H1 (cell line): ENCODE data around the gene SGK1. TPM values are rescaled to one million over a fixed set of nuclear protein-coding genes. Genes with fewer than 3 reads are reported as not detected.

Experiments used
- CTCF ChIA-PET: fragments of 300-600 bp; sonication (Branson Sonifier 250); formaldehyde crosslinking; loops from one replicate; lab custom pipeline; 2021; ENCODE audit not compliant: partially characterized antibody; lab: Charles Lee
- POLR2A ChIA-PET: fragments of 300-600 bp; sonication (Branson Sonifier 250); formaldehyde crosslinking; loops from one replicate; lab custom pipeline; 2021; ENCODE audit warnings: inconsistent platforms; ENCODE audit not compliant: partially characterized antibody; lab: Charles Lee
- DNase-seq, 2 experiments: peaks; one replicate each; pipeline versions ENCODE4 v3.0.0 to v3.0.0-alpha.2; 2010 to 2022; ENCODE audit warnings: low spot score in 2 of 2, low read depth in 1 of 2, mixed read lengths in 1 of 2
- FAIRE-seq: peaks from 2 replicates; lab custom pipeline; 2011; peaks lifted over from hg19 to GRCh38; lab: Jason Lieb, UNC
- H2AFZ ChIP-seq: 2 replicates; pipeline ENCODE4 v1.8.1; 2012; ENCODE audit warnings: low read length, inconsistent platforms
- H2AK5ac ChIP-seq: 2 replicates; pipeline ENCODE4 v1.6.1; 2013; ENCODE audit warnings: low read depth, low read length
- H2BK120ac ChIP-seq: replicated peaks from 2 replicates; pipeline ENCODE3; 2013; ENCODE audit warnings: low read depth, low read length, inconsistent platforms
- H2BK12ac ChIP-seq: 2 replicates; pipeline ENCODE4 v1.6.1; 2013; ENCODE audit warnings: low read depth, low read length
- H2BK15ac ChIP-seq: 2 replicates; pipeline ENCODE4 v1.6.1; 2013; ENCODE audit warnings: low read length
- H2BK20ac ChIP-seq: 2 replicates; pipeline ENCODE4 v1.6.1; 2013; ENCODE audit warnings: low read length
- H2BK5ac ChIP-seq: 2 replicates; pipeline ENCODE4 v1.6.1; 2013; ENCODE audit warnings: low read depth, low read length
- H3K14ac ChIP-seq: 2 replicates; pipeline ENCODE4 v1.6.1; 2013; ENCODE audit warnings: inconsistent platforms; ENCODE audit not compliant: insufficient read length
- H3K18ac ChIP-seq: 2 replicates; pipeline ENCODE4 v1.6.1; 2013; ENCODE audit warnings: low read length; ENCODE audit errors: extremely low read depth
- H3K23ac ChIP-seq: 2 replicates; pipeline ENCODE4 v1.6.1; 2013; ENCODE audit warnings: inconsistent platforms; ENCODE audit not compliant: insufficient read length
- H3K23me2 ChIP-seq: 2 replicates; pipeline ENCODE4 v1.6.1; 2013; ENCODE audit warnings: low read depth, low read length
- H3K27ac ChIP-seq: 2 replicates; pipeline ENCODE4 v1.6.1; 2011; ENCODE audit warnings: low read depth, low read length, inconsistent platforms
- H3K27me3 ChIP-seq, 4 experiments: replicated peaks in 1 of 4; 1 replicate in 1 of 4; 2 replicates in 3 of 4; pipeline versions ENCODE4 v1.6.1 to v1.8.1; 2011 to 2013; ENCODE audit warnings: low read length in 3 of 4, mild to moderate bottlenecking in 3 of 4, inconsistent platforms in 2 of 4, mixed read lengths in 2 of 4, moderate library complexity in 1 of 4; ENCODE audit not compliant: control insufficient read depth in 3 of 4, insufficient read depth in 3 of 4; ENCODE audit errors: extremely low read depth in 1 of 4
- H3K36me3 ChIP-seq, 4 experiments: 2 replicates each; pipeline versions ENCODE4 v1.6.1 to v1.8.1; 2011 to 2013; ENCODE audit warnings: mild to moderate bottlenecking in 4 of 4, low read length in 3 of 4, moderate library complexity in 2 of 4, control low read depth in 1 of 4, inconsistent platforms in 1 of 4; ENCODE audit not compliant: insufficient read depth in 4 of 4, control insufficient read depth in 2 of 4
- H3K4ac ChIP-seq: replicated peaks from 2 replicates; pipeline ENCODE3; 2013; ENCODE audit warnings: low read length, low read depth, mixed read lengths, inconsistent platforms; ENCODE audit not compliant: insufficient read length
- H3K4me1 ChIP-seq, 4 experiments: replicated peaks in 1 of 4; 1 replicate in 1 of 4; 2 replicates in 3 of 4; pipeline versions ENCODE4 v1.6.1 to v1.8.1; 2011 to 2013; ENCODE audit warnings: low read length in 3 of 4, inconsistent platforms in 2 of 4, mixed read lengths in 1 of 4; ENCODE audit not compliant: insufficient read depth in 4 of 4, control insufficient read depth in 3 of 4
- H3K4me2 ChIP-seq, 2 experiments: 2 replicates each; pipeline versions ENCODE4 v1.6.1 to v1.8.1; 2011 to 2013; ENCODE audit warnings: low read depth in 2 of 2, low read length in 2 of 2, control low read depth in 1 of 2, inconsistent platforms in 1 of 2, mild to moderate bottlenecking in 1 of 2; ENCODE audit not compliant: insufficient read depth in 1 of 2
- H3K4me3 ChIP-seq, 4 experiments: fragments of 200-600, 300-600 bp in 1 of 4; sonication (generic), shearing (Covaris generic), sonication (Bioruptor Twin) in 1 of 4; 2 replicates each; pipeline versions ENCODE4 v1.5.1 to v1.8.1; 2011 to 2016; ENCODE audit warnings: low read length in 4 of 4, low read depth in 3 of 4, control low read depth in 2 of 4, inconsistent platforms in 2 of 4, mild to moderate bottlenecking in 2 of 4, mixed read lengths in 1 of 4, moderate library complexity in 1 of 4; ENCODE audit not compliant: insufficient read depth in 2 of 4; ENCODE audit errors: extremely low read depth in 1 of 4
- H3K56ac ChIP-seq: replicated peaks from 2 replicates; pipeline ENCODE3; 2013; ENCODE audit warnings: low read depth, mild to moderate bottlenecking, mixed read lengths, low read length, inconsistent platforms; ENCODE audit not compliant: insufficient read length
- H3K79me1 ChIP-seq: 2 replicates; pipeline ENCODE4 v1.6.1; 2013; ENCODE audit warnings: low read depth, low read length, control low read depth
- H3K79me2 ChIP-seq, 2 experiments: 2 replicates each; pipeline versions ENCODE4 v1.6.1 to v1.8.1; 2012 to 2013; ENCODE audit warnings: low read length in 2 of 2, mild to moderate bottlenecking in 2 of 2, inconsistent platforms in 1 of 2; ENCODE audit not compliant: insufficient read depth in 2 of 2, control insufficient read depth in 1 of 2
- H3K9ac ChIP-seq, 4 experiments: replicated peaks in 1 of 4; 1 replicate in 1 of 4; 2 replicates in 3 of 4; pipeline versions ENCODE4 v1.6.1 to v1.8.1; 2011 to 2013; ENCODE audit warnings: low read depth in 3 of 4, low read length in 3 of 4, control low read depth in 2 of 4, mild to moderate bottlenecking in 2 of 4, moderate library complexity in 2 of 4, inconsistent platforms in 1 of 4; ENCODE audit errors: extremely low read depth in 1 of 4
- H3K9me3 ChIP-seq, 2 experiments: 2 replicates each; pipeline versions ENCODE4 v1.6.1 to v1.8.1; 2012 to 2013; ENCODE audit warnings: mild to moderate bottlenecking in 2 of 2, moderate library complexity in 2 of 2, control low read depth in 1 of 2, inconsistent platforms in 1 of 2, low read depth in 1 of 2, low read length in 1 of 2, mixed read lengths in 1 of 2; ENCODE audit not compliant: insufficient read depth in 2 of 2
- H4K20me1 ChIP-seq, 2 experiments: replicated peaks in 1 of 2; 2 replicates each; pipeline versions ENCODE3 to v1.8.1; 2011 to 2013; ENCODE audit warnings: inconsistent platforms in 2 of 2, low read length in 2 of 2, mild to moderate bottlenecking in 1 of 2; ENCODE audit not compliant: insufficient read depth in 2 of 2, control insufficient read depth in 1 of 2
- H4K5ac ChIP-seq: 2 replicates; pipeline ENCODE4 v1.6.1; 2013; ENCODE audit warnings: low read length, low read depth, mixed read lengths, inconsistent platforms; ENCODE audit not compliant: insufficient read length
- H4K8ac ChIP-seq: 2 replicates; pipeline ENCODE4 v1.8.0; 2013; ENCODE audit warnings: mild to moderate bottlenecking, moderate library complexity, low read length, inconsistent platforms; ENCODE audit not compliant: insufficient read depth; ENCODE audit errors: extremely low read depth
- H4K91ac ChIP-seq: replicated peaks from 2 replicates; pipeline ENCODE3; 2013; ENCODE audit warnings: low read length, mixed read lengths, inconsistent platforms; ENCODE audit not compliant: insufficient read length
- CBX8 ChIP-seq: fragments of 300-800, 300-1000 bp; sonication (generic); IDR thresholded peaks from 2 replicates; pipeline ENCODE4 v1.7.1; 2016; ENCODE audit warnings: low read depth, low read length, borderline replicate concordance
- CEBPB ChIP-seq: IDR thresholded peaks from 2 replicates; pipeline ENCODE4 v1.6.1; 2012; ENCODE audit warnings: low read depth, low read length
- CTCF ChIP-seq, 3 experiments: IDR thresholded peaks; 1 replicate in 2 of 3; 2 replicates in 1 of 3; pipeline versions ENCODE4 v1.5.1 to v1.6.1; 2011; ENCODE audit warnings: low read length in 3 of 3, mild to moderate bottlenecking in 3 of 3, inconsistent platforms in 2 of 3, low read depth in 1 of 3, moderate library complexity in 1 of 3; ENCODE audit not compliant: insufficient read depth in 1 of 3; ENCODE audit errors: control extremely low read depth in 1 of 3
- FOSL1 ChIP-seq: IDR thresholded peaks from 2 replicates; pipeline ENCODE4 v1.6.1; 2011; ENCODE audit warnings: mild to moderate bottlenecking, low read depth, low read length, moderate library complexity; ENCODE audit not compliant: insufficient read depth
- NANOG ChIP-seq: IDR thresholded peaks from 2 replicates; pipeline ENCODE4 v1.6.1; 2011; ENCODE audit warnings: low read length, low read depth, mild to moderate bottlenecking, inconsistent platforms; ENCODE audit not compliant: insufficient read depth, poor library complexity, severe bottlenecking
- RAD21 ChIP-seq, 2 experiments: IDR thresholded peaks in 1 of 2; conservative IDR thresholded peaks in 1 of 2; 2 replicates each; pipeline ENCODE4 v1.6.1; 2011; ENCODE audit warnings: low read depth in 2 of 2, low read length in 2 of 2, improper control_type of control experiment in 1 of 2, inconsistent platforms in 1 of 2, mild to moderate bottlenecking in 1 of 2, moderate library complexity in 1 of 2
- SIN3A ChIP-seq, 2 experiments: IDR thresholded peaks in 1 of 2; conservative IDR thresholded peaks in 1 of 2; 2 replicates each; pipeline ENCODE4 v1.6.1; 2011 to 2012; ENCODE audit warnings: low read length in 2 of 2, improper control_type of control experiment in 1 of 2, low read depth in 1 of 2, mild to moderate bottlenecking in 1 of 2
- SIX5 ChIP-seq: IDR thresholded peaks from 2 replicates; pipeline ENCODE4 v1.6.1; 2011; ENCODE audit warnings: mild to moderate bottlenecking, low read depth, low read length
- TCF12 ChIP-seq: IDR thresholded peaks from 2 replicates; pipeline ENCODE4 v1.6.1; 2011; ENCODE audit warnings: low read depth, mild to moderate bottlenecking, low read length
- USF2 ChIP-seq: IDR thresholded peaks from 2 replicates; pipeline ENCODE4 v1.6.1; 2011; ENCODE audit warnings: low read length, improper control_type of control experiment
- WGBS, 2 experiments: shearing (Covaris generic) in 1 of 2; methylation state at CpG; one replicate each; pipeline versions ENCODE4 v1.1.6 to v1.1.7; 2013 to 2015; ENCODE audit warnings: low lambda C conversion rate in 2 of 2, mixed read lengths in 2 of 2, inconsistent platforms in 1 of 2, low coverage in 1 of 2, missing lambda C conversion rate in 1 of 2; ENCODE audit not compliant: insufficient replicate concordance in 2 of 2, insufficient coverage in 1 of 2, insufficient read length in 1 of 2; ENCODE audit errors: extremely low coverage in 1 of 2, missing lambda C conversion rate in 1 of 2; 5-methylcytosine and 5-hydroxymethylcytosine counted together
- polyA plus RNA-seq, 7 experiments: library from polyadenylated mRNA; depleted of rRNA in 3 of 7; stranded (reverse) in 5 of 7; unstranded in 2 of 7; fragments of >200 nt in 5 of 7; fragments of 200-250 nt in 2 of 7; gene quantifications; 1 replicate in 5 of 7; 2 replicates in 1 of 7; 4 replicates in 1 of 7; pipeline versions ENCODE4 v1.2.1 to v1.2.3, GENCODE V29; 2011 to 2013; ENCODE audit warnings: missing spikeins in 2 of 7, mixed read lengths in 2 of 7
- total RNA-seq: library from RNA; stranded (reverse); fragmentation: NEBNext Ultra II Directional; extraction: Animal tissue kit (Norgen Biotek cat#: 25700); gene quantifications from 2 replicates; pipeline ENCODE4 v1.2.1, GENCODE V29; 2021

Gene SGK1
- total and polyA plus RNA-seq, 2 of the 8 experiments (the other 6 are each of a cell fraction or from before 2014, with no cell fraction given): 14.5 to 18.4 TPM

DNA sequence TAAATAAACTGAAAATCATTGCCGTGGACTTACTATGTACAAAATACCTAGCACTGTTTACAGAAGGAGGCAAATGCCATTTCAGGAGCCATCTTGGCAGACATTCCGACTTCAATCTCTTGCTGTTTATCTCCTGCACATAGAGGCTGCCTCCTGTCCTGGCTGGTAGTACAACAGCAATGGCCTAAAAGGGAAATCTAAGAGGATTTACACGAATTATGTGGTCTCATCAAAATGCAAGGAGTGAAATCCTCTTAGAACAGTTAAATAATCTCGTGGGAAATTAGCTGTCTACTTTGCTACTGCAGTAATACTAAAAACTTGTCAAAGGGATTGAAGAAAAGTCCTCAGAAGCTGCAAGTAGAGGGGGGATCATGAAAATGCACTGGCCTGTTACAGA lies 183.3 kb downstream of the SGK1 start:
- no peak overlapping the region for H3K56ac ChIP-seq
- H2BK120ac ChIP-seq: no peak overlapping the region
- H3K79me1 ChIP-seq: no peaks in the 10 kb centered on the region
- no peaks in the 10 kb centered on the region for H3K23me2 ChIP-seq
- no peak overlapping the region for H3K23ac ChIP-seq
- H3K9ac ChIP-seq: no peak overlapping the region
- no peak overlapping the region for H4K8ac ChIP-seq
- no peaks in the 10 kb centered on the region for H3K79me2 ChIP-seq
- H3K14ac ChIP-seq: no peak overlapping the region
- CTCF ChIA-PET: interaction anchor here (0.6 to 3.8 kb wide), 2 partner anchors 11 to 71 kb away, joined by 3 to 24 read pairs; no protein-coding TSS in a partner anchor
- 94% methylated on average over 4 of the region's 4 CpGs; no CpG with 5 or more reads in 1 of the 2 experiments for WGBS, 2 experiments
- POLR2A ChIA-PET: no interaction called here
- H2BK20ac ChIP-seq: no peak overlapping the region
- H2BK15ac ChIP-seq: no peak overlapping the region
- H3K27ac ChIP-seq: no peak overlapping the region
- no peak for FAIRE-seq
- DNase-seq: no peak
- H3K36me3 ChIP-seq: no peaks in the 10 kb centered on the region
- H3K4me3 ChIP-seq: no peak overlapping the region
- no peak overlapping the region for H4K91ac ChIP-seq
- no peak overlapping the region for H3K4ac ChIP-seq
- no peaks in the 10 kb centered on the region for H3K4me1 ChIP-seq
- no peak overlapping the region for H3K18ac ChIP-seq
- no peak overlapping the region for H4K5ac ChIP-seq
- no peaks in the 10 kb centered on the region for H3K9me3 ChIP-seq
- H3K27me3 ChIP-seq: no peaks in the 10 kb centered on the region
- H2AK5ac ChIP-seq: no peak overlapping the region
- no peak overlapping the region for H2BK5ac ChIP-seq
- 0 out of 2 replicates have a peak overlapping the region, but pooled peaks have one; percentile 15 for H2AFZ ChIP-seq
- no peaks in the 10 kb centered on the region for H4K20me1 ChIP-seq
- no peak overlapping the region for H2BK12ac ChIP-seq
- no peak overlapping the region for H3K4me2 ChIP-seq
- TF ChIP-seq USF2 (no peak), NANOG (no peak), SIN3A (conservative IDR thresholded peaks at IDR 0.05 in 1 of 2, IDR thresholded peaks at IDR 0.05 in 1 of 2; ENCODE audit: low read depth in 1 of 2, low read length in 2 of 2) (no peak), FOSL1 (no peak), CBX8 (no peak), SIX5 (no peak), RAD21 (IDR thresholded peaks at IDR 0.05 in 1 of 2, conservative IDR thresholded peaks at IDR 0.05 in 1 of 2; ENCODE audit: low read depth in 2 of 2, low read length in 2 of 2) (no peak), TCF12 (no peak), CTCF (IDR thresholded peaks at IDR 0.05; ENCODE audit: control extremely low read depth in 1 of 3, insufficient read depth in 1 of 3, low read depth in 1 of 3, low read length in 3 of 3) (no peak), CEBPB (no peak)
